ENCODE results near the gene MCOLN1. TPM values are rescaled to one million over a fixed set of nuclear protein-coding genes. Genes with fewer than 3 reads are reported as not detected.

The MCOLN1 gene
- total RNA-seq (10 to 100 TPM in 6 of 7 donors, 1 to 10 TPM in 1; 9.2 to 18.9 (median 13.6) TPM), polyA plus RNA-seq (10 to 100 TPM in 1 of 2 donors, 1 to 10 TPM in 1; 6.1 to 20.4 TPM)
- long read RNA-seq, donor 1, transcript MCOLN1-201 (14 exons, 2,082 nt) = major isoform, 63 of 91 reads
- long read RNA-seq, donor 1, partial matches to known transcripts = 8 of 91 reads
- long read RNA-seq, donor 1, other reads (novel, unspliced or antisense) = 15 of 91 reads
- long read RNA-seq, donor 2, partial matches to known transcripts = 8 of 14 reads
- long read RNA-seq, donor 2, other reads (novel, unspliced or antisense) = 0 of 14 reads
- long read RNA-seq, donor 3, transcript MCOLN1-201 (14 exons, 2,082 nt) = major isoform, 38 of 62 reads
- long read RNA-seq, donor 3, partial matches to known transcripts = 5 of 62 reads
- long read RNA-seq, donor 3, other reads (novel, unspliced or antisense) = 17 of 62 reads

DNA sequence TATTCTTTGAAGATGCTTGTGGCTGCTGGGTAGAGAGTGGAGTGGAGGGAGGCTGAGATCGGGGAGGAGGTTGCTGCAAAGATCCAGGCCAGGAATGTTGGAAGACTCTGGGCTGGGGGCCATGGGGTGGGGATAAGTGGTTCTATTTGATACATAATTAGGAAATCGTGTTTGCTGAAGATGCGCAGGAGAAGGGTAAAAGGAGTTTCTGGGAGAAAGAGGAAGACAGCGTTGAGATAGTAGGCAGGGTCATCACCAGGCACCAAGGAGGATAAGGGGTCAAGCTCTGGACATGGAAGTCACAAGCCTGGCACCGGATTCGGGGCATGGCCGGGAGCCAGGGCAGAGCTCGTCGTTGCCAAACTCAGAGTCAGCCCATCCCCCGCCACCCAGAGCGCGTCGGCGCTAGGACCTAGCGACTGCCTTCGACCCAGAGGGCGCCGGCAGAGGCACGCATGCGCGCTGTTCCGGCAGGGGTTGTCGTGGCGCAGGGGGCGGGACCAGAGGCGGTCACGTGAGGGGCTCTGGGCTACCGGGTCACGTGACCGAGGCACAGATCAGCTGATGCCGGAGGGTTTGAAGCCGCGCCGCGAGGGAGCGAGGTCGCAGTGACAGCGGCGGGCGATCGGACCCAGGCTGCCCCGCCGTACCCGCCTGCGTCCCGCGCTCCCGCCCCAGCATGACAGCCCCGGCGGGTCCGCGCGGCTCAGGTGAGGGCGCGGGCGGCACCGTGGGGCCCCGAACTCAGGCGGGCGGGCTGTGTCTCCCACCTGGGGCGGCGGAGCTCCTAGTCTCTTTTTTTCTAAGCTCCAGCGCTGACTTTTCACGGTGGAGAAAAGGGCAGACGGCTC lies at the start of gene MCOLN1:
Gene MCOLN1 (plus strand): TSS at position 553 of the 851 bp plus-strand sequence. CDS start 127 bp downstream, at position 680.
- peak; percentile 99 to 100 (median 100) for DNase-seq
- peaks cover 12% of the 10 kb centered on the region for H3K4me1 ChIP-seq (ENCODE audit: insufficient read depth)
- H3K27me3 ChIP-seq = no peaks in the 10 kb centered on the region
- H3K27ac ChIP-seq = peak within 1 kb of the TSS in 1 of 2 donors; percentile 51
- WGBS, 3 donors = 0 to 2% (median 1%) methylated on average over 31 to 65 of the region's 65 CpGs
- H3K9me3 ChIP-seq = no peaks in the 10 kb centered on the region
- peak within 1 kb of the TSS; percentile 63 for H3K4me3 ChIP-seq
- intact Hi-C loops (cut with DNase I) = loop anchor here in 1 of 4 donors (10.0 kb wide), 1 partner anchor 127 kb away; no protein-coding TSS in a partner anchor
- no peaks in the 10 kb centered on the region for H3K36me3 ChIP-seq
- TF ChIP-seq POLR2A (IDR thresholded peaks at IDR 0.05) = peak; percentile 38
- TF ChIP-seq EP300 (IDR thresholded peaks at IDR 0.05) = no peak
- TF ChIP-seq, protein P1, sequence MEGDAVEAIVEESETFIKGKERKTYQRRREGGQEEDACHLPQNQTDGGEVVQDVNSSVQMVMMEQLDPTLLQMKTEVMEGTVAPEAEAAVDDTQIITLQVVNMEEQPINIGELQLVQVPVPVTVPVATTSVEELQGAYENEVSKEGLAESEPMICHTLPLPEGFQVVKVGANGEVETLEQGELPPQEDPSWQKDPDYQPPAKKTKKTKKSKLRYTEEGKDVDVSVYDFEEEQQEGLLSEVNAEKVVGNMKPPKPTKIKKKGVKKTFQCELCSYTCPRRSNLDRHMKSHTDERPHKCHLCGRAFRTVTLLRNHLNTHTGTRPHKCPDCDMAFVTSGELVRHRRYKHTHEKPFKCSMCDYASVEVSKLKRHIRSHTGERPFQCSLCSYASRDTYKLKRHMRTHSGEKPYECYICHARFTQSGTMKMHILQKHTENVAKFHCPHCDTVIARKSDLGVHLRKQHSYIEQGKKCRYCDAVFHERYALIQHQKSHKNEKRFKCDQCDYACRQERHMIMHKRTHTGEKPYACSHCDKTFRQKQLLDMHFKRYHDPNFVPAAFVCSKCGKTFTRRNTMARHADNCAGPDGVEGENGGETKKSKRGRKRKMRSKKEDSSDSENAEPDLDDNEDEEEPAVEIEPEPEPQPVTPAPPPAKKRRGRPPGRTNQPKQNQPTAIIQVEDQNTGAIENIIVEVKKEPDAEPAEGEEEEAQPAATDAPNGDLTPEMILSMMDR (IDR thresholded peaks at IDR 0.05) = peak in 1 of 3 donors; percentile 29

DNA sequence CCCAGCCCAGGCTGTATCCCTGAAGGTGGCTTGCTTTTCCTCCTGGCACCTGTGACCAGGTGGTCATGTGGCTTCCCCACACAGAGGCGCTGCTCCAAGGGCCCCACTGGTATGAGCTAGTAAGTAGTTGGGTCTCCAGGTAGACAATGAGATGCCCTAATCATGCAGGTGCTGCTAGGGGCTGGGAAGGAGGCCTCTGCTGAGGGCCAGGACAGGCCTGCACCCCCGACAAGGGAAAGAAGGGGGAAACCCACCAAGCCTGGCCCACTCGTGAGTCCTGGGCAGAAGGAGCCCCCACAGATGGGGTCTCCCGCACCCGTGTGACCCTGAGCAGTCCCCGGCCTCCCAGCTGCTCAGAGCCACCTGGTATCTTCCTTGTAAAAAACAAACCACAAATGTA lies 46.8 kb upstream of the MCOLN1 start:
- 78 to 85% (median 80%) methylated on average over 6 of the region's 6 CpGs for WGBS, 3 donors
- intact Hi-C loops (cut with DNase I) = no loop called here
- no peaks in the 10 kb centered on the region for H3K27me3 ChIP-seq

DNA sequence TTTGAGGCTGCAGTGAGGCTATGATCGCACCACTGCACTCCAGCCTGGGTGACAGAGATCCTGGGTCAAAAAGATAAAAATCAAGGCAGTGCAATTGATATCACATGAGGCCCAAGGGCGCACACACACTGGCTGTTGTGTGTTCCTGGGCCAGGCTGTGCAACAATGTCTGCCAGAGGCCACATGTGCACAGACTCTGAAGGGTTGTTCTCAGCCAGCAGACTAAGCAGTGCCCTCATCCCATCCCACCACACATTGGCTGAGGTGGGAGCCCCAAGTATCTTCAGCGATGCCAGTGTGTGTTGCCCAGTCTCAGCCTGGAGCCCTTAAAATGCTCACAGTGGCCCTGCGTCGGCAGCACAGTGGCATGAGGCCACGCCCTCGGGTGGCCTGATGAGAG lies 46.2 kb upstream of the MCOLN1 start:
- Histone ChIP-seq H3K36me3 (no peaks in the 10 kb centered on the region), H3K4me3 (no peak overlapping the region), H3K4me1 (ENCODE audit: insufficient read depth) (peaks cover 2% of the 10 kb centered on the region), H3K27ac (no peak overlapping the region), H3K9me3 (no peaks in the 10 kb centered on the region), H3K27me3 (no peaks in the 10 kb centered on the region)
- TF ChIP-seq, protein P1 (IDR thresholded peaks at IDR 0.05) = no peak
- TF ChIP-seq POLR2A (IDR thresholded peaks at IDR 0.05) (no peak), EP300 (IDR thresholded peaks at IDR 0.05) (no peak)
- 86 to 90% (median 89%) methylated on average over 7 of the region's 7 CpGs for WGBS, 3 donors
- intact Hi-C loops (cut with DNase I) = no loop called here
- DNase-seq = no peak

More for the DNA sequence above, 46.8 kb upstream of the MCOLN1 start:
- no peaks in the 10 kb centered on the region for H3K36me3 ChIP-seq
- no peak overlapping the region for H3K27ac ChIP-seq
- no peak for TF ChIP-seq POLR2A (IDR thresholded peaks at IDR 0.05)
- no peak for TF ChIP-seq EP300 (IDR thresholded peaks at IDR 0.05)
- TF ChIP-seq, protein P1 (IDR thresholded peaks at IDR 0.05) = no peak
- no peak overlapping the region for H3K4me3 ChIP-seq
- DNase-seq = no peak
- no peaks in the 10 kb centered on the region for H3K9me3 ChIP-seq
- peaks cover 2% of the 10 kb centered on the region for H3K4me1 ChIP-seq (ENCODE audit: insufficient read depth)

DNA sequence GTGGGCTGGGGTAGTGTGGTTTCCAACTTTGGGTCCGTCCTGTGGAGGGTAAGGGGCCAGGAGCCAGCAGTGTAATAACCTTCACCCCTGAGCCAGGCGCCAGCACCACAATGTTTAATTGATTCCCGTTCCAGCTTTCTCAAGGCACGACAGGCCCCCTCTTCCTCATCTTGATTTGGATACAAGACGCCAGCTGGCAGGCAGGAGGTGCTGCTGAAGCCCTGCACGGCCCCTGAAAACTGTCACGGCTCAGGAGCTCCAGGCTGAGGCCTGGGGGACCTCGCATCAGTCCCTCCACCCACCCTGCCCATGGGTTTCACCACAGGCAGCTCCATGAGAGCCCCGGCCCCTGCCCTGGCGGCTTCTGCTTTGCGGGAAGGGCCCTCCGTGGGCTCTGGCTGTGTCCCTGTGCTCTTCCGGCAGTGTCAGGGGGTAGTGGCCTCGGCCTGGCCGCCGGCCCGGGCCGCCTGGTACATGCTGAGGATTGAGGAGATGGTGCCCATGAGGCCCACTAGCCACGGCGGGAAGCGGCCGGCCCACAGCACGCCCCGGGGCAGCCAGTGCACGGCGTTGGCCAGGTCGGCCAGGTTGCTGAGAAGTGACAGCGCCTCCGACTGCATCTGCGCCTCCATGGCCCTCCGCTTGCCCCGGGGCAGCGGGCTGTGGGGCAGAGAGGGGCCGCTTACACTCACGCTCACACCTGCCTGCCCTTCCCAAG lies 45.5 kb upstream of the MCOLN1 start:
- intact Hi-C loops (cut with DNase I) = no loop called here
- WGBS, 3 donors = 84% methylated on average over 30 to 35 of the region's 35 CpGs
- Histone ChIP-seq H3K9me3 (no peaks in the 10 kb centered on the region), H3K36me3 (no peaks in the 10 kb centered on the region), H3K4me1 (ENCODE audit: insufficient read depth) (peaks cover 2% of the 10 kb centered on the region), H3K27ac (no peak overlapping the region), H3K4me3 (no peak overlapping the region), H3K27me3 (no peaks in the 10 kb centered on the region)
- TF ChIP-seq, protein P1 (IDR thresholded peaks at IDR 0.05) = no peak
- TF ChIP-seq POLR2A (IDR thresholded peaks at IDR 0.05) (no peak), EP300 (IDR thresholded peaks at IDR 0.05) (no peak)
- no peak for DNase-seq

Data from ovary (tissue), 10 donors.